NK-92 treated with Interleukin-12 subunit alpha and Interleukin-12 subunit beta, amount 100 ng/mL, for 24 hours (cell line): Measurements from ENCODE around the gene SFXN2.

Source experiments
- DNase-seq: peaks from one replicate; lab custom pipeline; 2025; lab: John Stamatoyannopoulos, UW

SFXN2 gene

DNA sequence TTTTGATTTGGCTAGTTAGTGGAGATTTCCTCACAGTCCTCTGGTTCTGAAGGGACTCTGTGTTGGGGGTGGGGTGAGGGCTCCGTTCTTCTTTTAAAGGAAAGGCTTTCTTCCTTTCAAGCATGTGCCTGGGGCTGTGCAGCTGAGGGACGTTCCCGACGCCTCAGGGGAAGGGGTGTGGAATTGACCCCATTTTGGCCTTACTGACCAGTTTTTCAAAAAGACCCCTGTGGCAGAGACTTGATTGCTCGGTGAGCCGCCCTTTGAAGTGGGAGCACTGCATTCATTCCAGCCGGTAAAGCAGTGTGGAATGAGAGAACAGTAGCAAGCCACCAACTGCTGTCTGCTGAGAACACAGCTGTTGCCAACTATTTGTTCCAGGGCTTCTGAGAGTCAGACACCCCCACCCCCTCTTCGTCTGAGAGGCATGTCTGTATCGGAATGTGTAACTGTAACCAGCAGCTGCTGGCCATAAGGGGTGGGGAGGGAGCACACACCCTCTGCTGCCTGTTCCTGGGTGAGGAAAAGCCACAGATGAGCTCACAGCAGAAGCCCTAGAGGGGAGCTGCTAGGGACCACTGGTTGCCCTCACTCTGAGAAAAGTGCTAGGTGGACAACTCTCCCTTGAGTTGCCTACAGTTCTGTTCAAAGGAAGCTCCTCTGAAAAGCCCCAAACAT, 62.5 kb downstream of the SFXN2 start:
- no peak for DNase-seq

- no peak for DNase-seq
These were observed 63.4 kb downstream of the SFXN2 start for GRCh38 chr10:102777711-102778453.

- no peak for DNase-seq
These were observed 64.3 kb downstream of the SFXN2 start for GRCh38 chr10:102778781-102779180.

DNA sequence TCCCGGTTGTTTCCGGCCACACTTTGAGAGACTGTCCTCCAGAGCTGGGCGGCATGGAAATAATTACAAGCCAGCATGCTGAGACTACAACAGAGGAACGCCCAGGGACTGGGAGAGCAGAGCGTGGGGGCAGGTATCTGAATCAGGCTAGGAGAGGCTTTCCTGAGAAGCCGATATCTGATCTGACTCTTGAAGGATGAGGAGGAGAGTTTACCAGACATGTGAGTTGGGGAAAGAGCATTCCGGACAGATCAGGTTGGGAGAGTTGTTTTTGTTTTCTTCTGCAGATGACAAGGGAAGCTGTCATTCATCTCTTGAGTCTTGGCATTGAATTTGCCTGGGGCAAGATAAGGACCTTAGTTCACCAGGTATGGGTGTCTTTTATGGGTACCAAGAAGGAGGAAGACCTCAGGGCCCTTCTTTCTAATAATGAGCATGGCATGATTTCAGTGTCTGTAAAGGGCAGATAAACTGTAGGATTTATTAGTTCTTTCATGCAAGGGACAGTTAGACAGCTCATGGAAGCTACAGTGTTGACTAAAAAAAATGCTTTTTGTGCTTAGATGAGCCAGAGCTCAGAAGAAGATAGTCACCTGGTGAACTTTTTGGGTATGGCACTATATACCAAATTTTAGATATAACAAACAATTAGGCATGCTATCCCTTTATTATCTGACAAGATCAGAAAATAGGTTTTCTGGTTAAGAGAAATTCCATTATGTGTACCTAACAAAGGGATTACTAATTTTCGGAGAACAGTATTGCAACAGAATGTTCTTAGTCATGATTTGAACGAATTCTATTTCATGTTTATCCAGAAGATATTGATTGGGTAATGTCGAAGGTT, 65.5 kb downstream of the SFXN2 start:
- no peak for DNase-seq

DNA sequence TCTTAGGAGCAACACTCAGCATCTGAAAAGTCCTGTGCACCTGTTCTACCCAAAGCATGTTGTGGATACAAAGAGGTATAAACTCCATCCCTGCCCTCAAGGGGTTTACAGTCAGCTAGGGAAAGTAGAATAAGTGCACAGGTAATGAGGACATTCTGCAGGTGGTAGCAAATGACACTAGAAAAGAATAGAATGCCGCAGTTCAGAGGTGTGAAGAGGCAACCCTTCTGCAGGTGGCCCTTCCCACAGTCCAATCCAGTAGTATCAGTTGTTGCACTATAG, 66.0 kb downstream of the SFXN2 start:
- no peak for DNase-seq

DNA sequence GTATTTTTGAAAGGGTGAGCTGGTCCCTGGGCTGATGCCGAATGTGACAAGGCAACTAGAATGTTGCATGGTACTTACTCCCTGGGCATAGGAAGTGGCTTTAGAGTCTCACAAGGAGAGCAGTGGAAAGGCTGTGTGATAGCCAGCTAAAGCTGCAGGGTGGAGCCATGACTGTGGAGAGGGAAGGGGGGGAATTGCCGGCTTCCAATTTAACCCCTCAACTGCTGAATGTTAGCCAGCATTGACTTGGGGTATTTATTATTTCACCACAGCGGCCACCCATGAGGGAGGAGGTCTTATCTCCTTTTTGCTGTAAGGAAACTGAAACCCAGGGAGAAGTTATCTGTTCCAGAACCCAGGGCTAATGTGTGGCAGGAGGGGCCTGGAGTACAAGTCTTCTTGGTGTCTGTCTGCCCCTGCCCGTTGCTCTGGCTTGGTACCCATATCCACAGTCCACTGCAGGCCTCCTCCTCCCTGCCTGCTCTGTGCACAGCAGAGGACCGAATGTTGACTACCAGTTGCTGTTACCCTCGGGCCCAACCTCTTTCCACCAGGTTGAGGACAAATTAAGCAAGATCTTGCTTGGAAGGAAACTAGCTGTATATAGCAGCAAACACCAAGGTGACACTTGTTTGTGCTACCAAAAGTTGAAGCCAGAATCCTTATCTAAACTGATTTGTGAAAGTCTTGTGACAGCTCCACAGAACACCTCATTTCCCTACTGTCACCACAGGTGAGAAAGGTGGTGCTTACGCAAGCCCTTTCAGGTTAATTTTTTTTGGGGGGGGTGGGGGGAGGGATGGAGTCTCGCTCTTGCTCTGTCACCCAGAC, 66.9 kb downstream of the SFXN2 start:
- no peak for DNase-seq

DNA sequence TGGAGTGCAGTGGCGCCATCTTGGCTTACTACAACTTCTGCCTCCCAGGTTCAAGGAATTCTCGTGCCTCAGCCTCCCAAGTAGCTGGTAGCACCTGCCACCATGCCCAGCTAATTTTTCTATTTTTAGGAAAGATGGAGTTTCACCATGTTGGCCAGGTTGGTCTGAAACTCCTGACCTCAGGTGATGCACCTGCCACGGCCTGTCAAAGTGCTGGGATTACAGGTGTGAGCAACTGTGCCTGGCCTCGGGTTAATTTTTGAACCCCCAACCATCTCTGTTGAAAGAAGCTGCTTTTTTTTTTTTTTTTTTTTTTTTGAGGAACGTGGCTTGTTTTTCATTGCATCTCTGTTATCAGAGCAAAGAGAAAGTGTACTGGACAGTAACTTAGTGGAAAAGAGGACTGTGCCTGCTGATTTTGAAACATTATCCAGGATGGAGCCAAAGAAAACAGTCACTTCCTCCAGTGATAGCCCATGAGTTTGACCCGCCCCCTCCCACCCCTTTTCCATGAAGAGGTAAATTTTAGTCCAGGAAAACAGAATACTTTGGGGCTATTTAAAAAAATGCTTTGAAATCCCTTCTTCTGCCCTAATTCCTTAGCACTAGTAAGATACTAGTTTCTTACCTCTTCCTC, 67.6 kb downstream of the SFXN2 start:
- DNase-seq = no peak

DNA sequence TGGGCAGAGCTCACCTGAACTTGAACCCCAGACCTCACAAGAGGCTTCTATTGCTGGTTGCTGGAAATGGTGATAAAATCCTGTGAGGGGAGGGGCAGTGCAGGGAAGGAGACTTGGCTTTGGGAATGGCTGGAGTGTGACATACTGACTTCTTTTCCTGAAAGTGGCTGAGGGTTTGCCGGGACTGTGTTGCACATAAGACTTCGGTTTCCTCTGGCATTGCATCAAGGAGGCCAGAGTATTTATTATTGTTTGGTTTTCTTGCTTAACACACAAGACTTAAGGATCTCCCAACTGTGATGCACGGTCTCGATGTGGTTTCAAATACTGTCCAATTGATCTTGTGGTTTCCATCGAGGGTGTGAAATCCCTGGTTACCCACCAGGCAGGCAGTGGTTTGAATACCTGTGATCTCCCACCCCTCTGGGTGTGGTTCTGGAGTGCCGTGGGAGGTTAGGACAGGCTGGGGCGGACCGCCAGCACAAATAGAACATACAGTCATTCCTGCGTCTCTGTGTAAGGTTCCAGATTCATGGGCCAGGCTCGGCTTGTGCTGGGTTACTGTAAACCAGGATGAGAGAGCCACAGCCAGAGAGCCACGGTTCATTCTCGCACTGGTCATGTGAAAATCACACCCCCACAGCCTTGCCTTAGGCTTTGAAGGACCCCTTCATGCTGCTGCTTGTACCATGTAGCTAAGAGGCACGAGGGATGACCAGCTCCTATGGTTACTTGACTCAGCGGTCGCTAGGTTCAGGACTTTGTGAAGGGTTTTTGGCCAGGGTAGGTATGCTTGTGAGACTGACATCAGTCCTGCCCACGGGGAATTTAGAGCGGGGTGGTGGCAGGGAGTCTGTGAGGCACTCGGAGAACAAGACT, 68.5 kb downstream of the SFXN2 start:
- no peak for DNase-seq

DNA sequence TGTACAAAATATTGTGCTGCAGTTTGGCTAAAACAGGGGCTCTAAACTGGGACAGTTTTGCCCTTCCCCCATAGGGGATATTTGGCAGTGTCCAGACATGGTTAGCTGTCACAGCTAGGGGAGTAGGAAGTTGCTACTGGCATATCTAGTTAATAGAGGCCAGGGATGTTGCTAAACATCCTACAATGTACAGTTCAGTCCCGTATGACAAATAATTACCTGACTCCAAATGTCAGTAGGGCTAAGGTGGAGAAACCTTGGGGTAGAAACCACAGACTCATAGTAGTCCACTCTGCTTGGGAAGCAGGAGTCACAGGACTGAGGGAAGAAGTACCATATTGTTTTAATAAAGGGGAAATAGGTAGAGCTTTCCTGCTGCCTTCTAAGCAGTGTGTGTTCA, 69.1 kb downstream of the SFXN2 start:
- no peak for DNase-seq

DNA sequence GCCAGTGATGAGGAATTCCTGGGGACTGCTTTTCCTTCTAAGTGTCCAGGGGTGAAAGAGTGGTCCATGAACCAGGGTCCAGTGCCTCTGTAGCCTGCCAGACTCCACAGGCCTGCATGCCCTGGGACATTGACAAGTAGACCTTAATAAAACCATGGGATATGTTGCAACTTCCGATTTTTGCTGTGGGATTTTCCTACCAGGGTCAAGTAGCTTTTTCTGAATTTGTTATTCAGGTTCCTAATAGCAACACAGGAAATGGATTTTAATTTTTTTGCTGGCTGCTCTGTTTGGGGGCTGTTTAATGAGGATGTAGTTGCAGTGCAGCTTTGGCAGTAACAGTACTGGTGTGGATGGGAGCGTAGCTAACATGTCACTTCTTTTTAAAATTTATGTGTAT, 71.4 kb downstream of the SFXN2 start:
- no peak for DNase-seq

DNA sequence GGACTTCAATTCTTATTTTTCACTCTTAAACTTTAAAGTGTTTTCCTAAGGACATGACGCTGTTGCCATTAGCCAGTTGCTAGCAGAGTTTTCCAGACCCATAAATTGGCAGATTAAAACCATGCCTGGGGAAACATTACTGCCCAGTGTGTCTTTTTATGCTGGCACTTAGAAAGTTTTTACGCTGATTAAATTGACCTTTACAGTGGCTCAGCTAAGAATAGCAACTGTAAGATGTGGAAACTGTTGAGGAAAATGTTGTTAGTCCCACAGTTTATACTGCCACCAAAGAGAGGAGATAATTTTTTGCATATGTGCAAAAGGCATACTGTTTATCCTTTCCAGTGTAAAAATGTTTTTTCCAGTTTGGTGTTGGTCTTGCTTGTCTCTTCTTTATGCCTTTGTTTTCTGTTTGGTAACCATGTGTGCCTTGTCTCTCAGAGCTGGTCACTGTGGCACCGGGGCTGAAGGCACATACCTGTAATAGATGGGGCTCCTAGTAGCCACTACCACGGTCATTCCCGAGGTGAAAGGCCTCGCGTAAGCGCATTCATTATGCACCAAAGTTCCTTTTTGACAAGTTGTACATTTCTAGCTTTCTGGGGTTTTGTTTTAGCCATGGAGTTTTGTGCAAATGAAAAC, 77.4 kb downstream of the SFXN2 start:
- no peak for DNase-seq
